Stomach smooth muscle (tissue), 2 donors: ENCODE data around the gene ETV3.
A peak's percentile ranks its signal among the peaks of the same experiment; 100 is the strongest.
"Not testable (repeated sequence)": the region's sequence is repeated elsewhere in the genome, so short reads cannot be mapped to it uniquely, and the experiment has no call there.

Experiments
- H3K27ac ChIP-seq: one replicate; pipeline ENCODE4 v1.7.0; 2013; ENCODE audit warnings: mild to moderate bottlenecking, low read length, inconsistent platforms
- H3K27me3 ChIP-seq, 2 donors: one replicate each; pipeline ENCODE4 v1.7.0; 2013; ENCODE audit warnings: low read length in 2 of 2; ENCODE audit not compliant: insufficient read depth in 2 of 2, control insufficient read depth in 1 of 2
- H3K36me3 ChIP-seq, 2 donors: one replicate each; pipeline ENCODE4 v1.7.0; 2013; ENCODE audit warnings: low read length in 2 of 2; ENCODE audit not compliant: control insufficient read depth in 2 of 2, insufficient read depth in 2 of 2
- H3K4me1 ChIP-seq: one replicate; pipeline ENCODE4 v1.7.0; 2013; ENCODE audit warnings: low read length; ENCODE audit not compliant: control insufficient read depth, insufficient read depth
- H3K4me3 ChIP-seq, 2 donors: one replicate each; pipeline ENCODE4 v1.7.0; 2013; ENCODE audit warnings: low read length in 2 of 2
- H3K9ac ChIP-seq, 2 donors: one replicate each; pipeline ENCODE4 v1.7.0; 2013; ENCODE audit warnings: low read length in 2 of 2, mild to moderate bottlenecking in 1 of 2
- H3K9me3 ChIP-seq, 2 donors: one replicate each; pipeline ENCODE4 v1.7.0; 2013; ENCODE audit warnings: low read length in 2 of 2; ENCODE audit not compliant: control insufficient read depth in 2 of 2
- donor health status: healthy.
- donor health status: Pancreatic carcinoma.

Gene ETV3

DNA sequence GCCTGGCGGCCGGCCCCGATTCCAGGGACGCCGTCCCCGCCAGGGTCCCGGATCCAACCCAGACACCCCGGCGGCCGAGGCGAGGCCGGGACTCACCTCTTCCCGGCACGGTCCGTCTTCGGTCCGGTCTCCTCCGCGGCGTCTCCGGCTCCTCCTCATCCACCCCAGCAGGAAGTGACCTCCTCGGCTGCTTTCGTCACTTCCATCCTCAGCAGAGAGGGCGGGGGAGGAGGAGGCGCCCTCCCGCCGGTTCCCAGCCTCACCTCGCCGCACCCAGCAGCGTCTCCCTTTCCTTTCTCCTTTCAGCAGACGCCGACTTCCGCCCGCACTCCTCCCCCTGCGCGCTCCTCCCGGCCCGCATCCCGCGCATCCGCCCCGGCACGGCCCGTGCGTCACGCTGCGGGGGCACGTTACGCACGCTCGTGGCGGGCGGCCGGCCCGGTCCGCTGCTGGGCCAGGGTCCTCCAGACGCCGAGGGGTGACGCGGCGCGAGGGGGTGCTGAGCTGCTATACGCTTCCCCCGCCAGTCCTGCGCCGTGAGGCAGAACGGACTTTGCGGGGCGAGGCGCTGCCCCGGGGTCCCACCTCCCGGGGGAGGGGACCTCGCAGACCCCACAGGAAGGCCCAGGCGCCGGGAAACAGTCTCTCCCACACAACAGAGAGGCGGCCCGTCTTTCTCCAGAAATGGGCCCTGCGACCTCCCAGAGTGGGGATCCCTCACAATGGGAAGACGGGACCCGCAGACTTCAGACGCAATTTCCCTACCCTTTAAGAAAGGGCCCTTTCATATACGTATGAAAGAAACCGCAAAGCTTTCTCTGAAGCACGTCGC, at the start of gene ETV3:
Gene ETV3 (minus strand): TSS at position 176 of the 832 bp plus-strand sequence. CDS start 2,043 bp downstream, outside the sequence.
- Histone ChIP-seq H3K36me3 (peaks cover 16 to 22% of the 10 kb centered on the region in 2 donors), H3K9me3 (no peaks in the 10 kb centered on the region), H3K27me3 (no peaks in the 10 kb centered on the region), H3K4me3 (peak within 1 kb of the TSS; percentile 84 to 91), H3K9ac (peak within 1 kb of the TSS; percentile 87 to 95), H3K4me1 (peaks cover 18% of the 10 kb centered on the region), H3K27ac (peak within 1 kb of the TSS; percentile 95)

DNA sequence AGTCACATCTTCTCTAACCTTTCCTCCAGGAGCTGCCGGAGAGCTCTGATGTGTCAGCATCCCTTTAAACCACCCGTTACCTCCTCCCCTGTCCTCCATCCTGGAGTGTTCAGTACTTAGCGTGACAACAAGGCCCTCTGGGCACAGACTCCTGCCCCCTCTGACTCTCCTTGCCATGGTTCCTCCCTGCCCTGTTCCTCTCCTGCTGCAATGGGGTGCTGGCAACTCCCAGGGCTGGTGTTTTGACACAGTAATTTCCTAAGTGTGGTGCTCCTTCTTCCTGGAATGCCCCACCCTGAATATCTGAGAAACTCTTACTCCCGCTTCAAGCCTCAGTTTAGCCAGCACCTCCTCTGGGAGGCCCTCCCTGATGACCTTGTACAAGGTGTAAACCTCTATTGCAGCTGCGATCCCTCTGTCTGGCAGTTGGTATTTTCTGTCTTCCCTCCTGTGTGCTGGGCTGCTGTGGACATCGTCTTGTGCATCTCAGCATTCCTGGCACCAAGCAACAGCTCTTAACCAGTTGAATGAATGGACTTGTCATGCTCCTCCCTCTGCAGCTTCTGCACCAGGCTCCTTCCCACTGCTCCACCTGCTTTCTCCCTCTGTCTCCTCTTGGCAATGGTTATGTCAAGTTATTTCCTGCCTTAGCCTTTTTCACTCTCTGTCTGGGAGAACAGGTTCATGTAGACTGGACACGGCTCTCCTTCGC, 48.2 kb upstream of the ETV3 start:
- no peaks in the 10 kb centered on the region for H3K4me1 ChIP-seq
- H3K9ac ChIP-seq = no peak overlapping the region
- H3K9me3 ChIP-seq = no peaks in the 10 kb centered on the region
- no peak overlapping the region for H3K4me3 ChIP-seq
- peaks cover 7% of the 10 kb centered on the region in 2 donors for H3K27me3 ChIP-seq
- H3K27ac ChIP-seq = no peak overlapping the region
- no peaks in the 10 kb centered on the region for H3K36me3 ChIP-seq

DNA sequence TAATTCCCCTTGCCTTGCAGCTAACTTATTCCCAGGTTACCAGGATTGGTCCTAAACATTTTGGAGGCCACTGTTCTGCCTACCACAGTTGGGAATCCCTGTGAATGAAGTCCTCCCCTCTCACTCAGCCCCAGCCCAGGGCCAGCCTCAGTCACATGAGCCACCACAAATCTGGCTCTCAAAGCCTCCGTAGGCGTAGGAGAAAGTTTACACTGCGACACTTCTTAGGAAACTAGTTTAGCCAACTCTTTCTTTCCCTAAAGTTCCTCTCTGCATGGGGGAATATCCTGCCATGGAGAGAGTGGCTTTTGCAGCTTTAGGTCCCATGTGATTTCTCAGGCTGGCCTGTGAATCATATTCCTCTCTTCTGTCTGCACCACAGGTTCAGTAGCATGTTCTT, 45.7 kb upstream of the ETV3 start:
- H3K9ac ChIP-seq = no peak overlapping the region
- no peak overlapping the region for H3K27ac ChIP-seq
- no peaks in the 10 kb centered on the region for H3K36me3 ChIP-seq
- H3K27me3 ChIP-seq = peaks cover 7% of the 10 kb centered on the region in 2 donors
- H3K4me1 ChIP-seq = no peaks in the 10 kb centered on the region
- H3K4me3 ChIP-seq = no peak overlapping the region
- no peaks in the 10 kb centered on the region for H3K9me3 ChIP-seq

DNA sequence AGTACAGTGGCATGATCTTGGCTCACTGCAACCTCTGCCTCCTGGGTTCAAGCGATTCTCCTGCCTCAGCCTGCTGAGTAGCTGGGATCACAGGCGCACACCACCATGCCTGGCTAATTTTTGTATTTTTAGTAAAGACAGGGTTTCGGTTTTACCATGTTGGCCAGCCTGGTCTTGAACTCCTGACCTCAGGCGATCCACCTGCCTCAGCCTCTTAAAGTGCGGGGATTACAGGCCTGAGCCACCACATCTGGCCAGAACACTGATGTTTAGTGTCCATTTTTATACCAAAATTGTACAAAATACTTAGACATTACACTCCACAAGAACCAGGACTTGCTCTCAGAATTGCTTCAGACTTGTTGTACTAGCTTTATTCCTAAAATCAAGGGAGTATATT, 44.2 kb upstream of the ETV3 start:
- H3K27me3 ChIP-seq, H3K27ac ChIP-seq, H3K36me3 ChIP-seq, H3K4me1 ChIP-seq, H3K9me3 ChIP-seq, H3K9ac ChIP-seq, H3K4me3 ChIP-seq: not testable (repeated sequence)

DNA sequence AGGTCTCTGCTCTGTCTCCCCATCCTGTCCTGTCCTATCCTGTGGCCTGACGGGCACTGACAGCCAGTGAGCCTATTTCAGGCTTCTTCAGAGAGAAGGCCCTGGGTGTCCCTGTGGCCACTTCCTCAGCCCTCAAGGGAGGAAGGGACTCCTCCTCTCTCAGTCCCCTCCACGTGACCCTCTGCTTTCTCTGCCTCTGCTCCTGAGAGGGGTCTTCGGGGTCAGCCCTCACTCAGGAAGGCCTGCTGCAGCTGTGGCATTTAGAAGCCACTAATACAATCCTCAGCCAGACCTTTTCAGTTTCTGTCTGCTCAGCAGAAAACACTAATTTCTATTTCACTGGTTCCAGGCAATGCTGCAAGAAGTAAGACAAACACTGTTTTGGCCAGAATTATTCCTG, 43.6 kb upstream of the ETV3 start:
- H3K27ac ChIP-seq = no peak overlapping the region
- H3K27me3 ChIP-seq = peaks cover 7% of the 10 kb centered on the region in 2 donors
- H3K9ac ChIP-seq = no peak overlapping the region
- no peaks in the 10 kb centered on the region for H3K4me1 ChIP-seq
- no peaks in the 10 kb centered on the region for H3K9me3 ChIP-seq
- H3K4me3 ChIP-seq = no peak overlapping the region
- H3K36me3 ChIP-seq = no peaks in the 10 kb centered on the region

DNA sequence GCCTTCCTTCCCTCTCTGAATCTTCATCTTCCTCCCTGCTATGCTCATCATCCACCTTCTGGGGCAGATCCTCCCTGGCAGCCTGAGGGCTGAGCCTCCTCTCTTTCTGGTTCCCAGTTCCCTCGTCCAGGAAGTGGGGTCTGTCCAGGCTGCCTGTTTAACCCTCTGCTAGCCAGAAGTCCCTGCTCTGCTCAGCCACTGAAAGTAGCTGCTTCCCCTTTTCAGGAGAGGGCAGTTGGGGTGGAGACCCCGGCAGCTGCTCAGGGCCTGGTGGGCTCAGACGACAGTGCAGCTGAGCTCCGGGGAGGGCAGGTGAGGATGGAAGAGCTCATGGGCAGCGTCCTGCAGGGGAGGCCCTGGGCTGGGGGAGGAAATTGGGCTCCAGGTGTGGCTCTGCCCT, 43.1 kb upstream of the ETV3 start:
- Histone ChIP-seq H3K36me3 (no peaks in the 10 kb centered on the region), H3K4me1 (no peaks in the 10 kb centered on the region), H3K9me3 (no peaks in the 10 kb centered on the region), H3K4me3 (no peak overlapping the region), H3K27me3 (peaks cover 5 to 7% of the 10 kb centered on the region in 2 donors), H3K27ac (no peak overlapping the region), H3K9ac (no peak overlapping the region)

DNA sequence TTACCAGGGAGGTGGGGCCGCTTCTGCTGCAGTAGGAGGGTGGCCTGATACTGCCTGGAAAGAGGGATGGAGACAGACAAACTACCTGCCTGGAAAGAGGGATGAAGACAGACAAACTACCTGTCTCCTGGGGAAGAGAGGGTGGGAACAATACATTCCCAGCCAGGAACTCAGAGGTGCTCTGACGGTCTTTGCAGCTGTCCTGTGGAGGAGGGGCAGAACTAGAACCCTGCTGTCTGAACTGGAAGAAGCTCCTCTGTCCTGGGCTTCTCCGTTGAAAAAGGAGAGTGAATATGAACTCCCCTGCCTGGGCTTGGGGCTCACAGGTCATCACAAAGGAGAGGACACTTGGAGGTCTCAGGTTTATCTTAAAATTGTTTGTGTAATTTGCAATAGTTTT, 40.3 kb upstream of the ETV3 start:
- H3K4me3 ChIP-seq = no peak overlapping the region
- no peaks in the 10 kb centered on the region for H3K4me1 ChIP-seq
- H3K27ac ChIP-seq = no peak overlapping the region

DNA sequence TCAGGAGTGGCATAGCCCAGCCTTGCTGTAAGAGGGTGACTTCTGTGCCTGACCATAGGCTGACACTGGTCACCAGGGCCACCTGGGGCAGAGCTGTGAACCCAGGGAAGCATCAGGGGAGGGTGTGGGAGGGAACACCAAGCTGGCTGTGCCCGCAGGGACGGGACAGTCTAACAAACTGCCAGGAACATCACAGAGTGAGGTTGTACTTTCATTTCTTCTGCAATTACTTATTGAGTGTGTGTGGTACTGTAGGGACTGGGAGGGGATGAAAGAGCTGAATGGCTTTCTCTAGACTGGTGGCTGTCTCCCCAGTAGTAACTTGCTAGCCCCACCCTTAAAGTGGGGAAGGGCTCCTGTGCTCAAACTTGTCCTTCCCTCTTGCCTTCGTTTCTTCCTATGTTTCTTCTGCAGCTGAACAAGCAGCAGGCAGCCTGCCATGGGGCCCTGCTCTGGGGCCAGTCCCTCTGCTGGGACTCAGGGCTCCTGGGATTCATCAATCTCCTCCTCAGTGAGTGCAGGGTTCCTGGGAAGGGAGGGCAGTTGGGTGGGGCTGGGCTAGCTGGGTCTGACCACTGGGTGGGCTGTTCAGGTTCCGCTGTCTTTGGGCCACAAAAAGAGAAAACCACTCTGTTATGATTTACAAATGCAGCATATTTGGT, 39.7 kb upstream of the ETV3 start:
- H3K4me3 ChIP-seq = no peak overlapping the region
- peaks cover 0 to 3% of the 10 kb centered on the region in 2 donors for H3K27me3 ChIP-seq
- no peaks in the 10 kb centered on the region for H3K36me3 ChIP-seq
- no peaks in the 10 kb centered on the region for H3K9me3 ChIP-seq
- H3K9ac ChIP-seq = no peak overlapping the region
- no peak overlapping the region for H3K27ac ChIP-seq
- no peaks in the 10 kb centered on the region for H3K4me1 ChIP-seq

More for the DNA sequence above, 40.3 kb upstream of the ETV3 start:
- Histone ChIP-seq H3K9ac (no peak overlapping the region), H3K9me3 (no peaks in the 10 kb centered on the region), H3K36me3 (no peaks in the 10 kb centered on the region), H3K27me3 (peaks cover 0 to 3% of the 10 kb centered on the region in 2 donors)

DNA sequence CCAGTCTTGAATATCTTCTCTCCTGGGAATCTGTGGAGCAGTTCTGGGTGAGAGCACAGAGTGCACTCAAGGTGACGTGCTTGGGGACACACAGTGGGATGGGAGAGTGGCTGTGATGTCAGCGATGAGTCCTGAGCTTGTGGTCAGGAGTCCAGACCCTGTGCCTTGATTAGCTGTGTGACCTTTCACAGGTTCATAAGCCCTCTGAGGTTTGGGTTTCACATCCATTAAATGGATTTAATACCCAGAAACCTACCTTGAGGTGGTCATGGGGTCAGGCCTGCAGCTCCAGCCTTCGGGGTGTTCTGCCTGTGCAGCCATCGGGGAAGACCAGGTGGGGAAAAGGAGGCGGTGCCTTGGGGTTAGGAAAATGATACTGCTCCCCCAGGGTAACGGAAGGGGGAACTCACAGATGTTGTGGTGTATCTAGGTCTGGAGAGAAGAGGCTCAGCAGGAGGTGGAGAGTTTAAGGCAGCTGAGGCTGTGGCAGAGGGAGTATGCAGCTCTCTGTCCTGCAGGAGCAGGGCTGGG, 38.5 kb upstream of the ETV3 start:
- no peaks in the 10 kb centered on the region for H3K36me3 ChIP-seq
- H3K27ac ChIP-seq = no peak overlapping the region
- H3K9me3 ChIP-seq = no peaks in the 10 kb centered on the region
- H3K9ac ChIP-seq = no peak overlapping the region
- H3K4me1 ChIP-seq = no peaks in the 10 kb centered on the region
- no peak overlapping the region for H3K4me3 ChIP-seq
- peaks cover 0 to 3% of the 10 kb centered on the region in 2 donors for H3K27me3 ChIP-seq

DNA sequence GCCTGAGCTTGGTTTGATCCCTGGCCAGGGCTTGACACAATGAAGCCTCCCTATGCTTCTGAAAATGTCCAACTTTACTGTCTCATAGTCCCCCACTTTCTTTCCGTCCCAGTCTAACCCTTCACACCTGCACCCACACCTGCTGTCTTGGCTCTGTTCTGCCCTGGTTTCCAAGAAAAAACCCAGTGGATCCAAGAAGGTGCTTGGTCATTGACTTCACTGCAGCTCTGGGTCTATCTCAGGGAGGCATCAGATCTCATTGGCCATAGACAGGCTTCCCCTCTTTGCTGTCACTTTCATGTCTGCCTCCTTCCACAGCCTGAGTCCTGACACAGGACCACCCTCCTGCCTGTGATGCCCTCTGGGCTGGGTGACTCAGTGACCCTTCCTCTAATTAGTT, 37.8 kb upstream of the ETV3 start:
- H3K27ac ChIP-seq = no peak overlapping the region
- no peak overlapping the region for H3K9ac ChIP-seq
- peaks cover 0 to 3% of the 10 kb centered on the region in 2 donors for H3K27me3 ChIP-seq
- no peaks in the 10 kb centered on the region for H3K4me1 ChIP-seq
- H3K4me3 ChIP-seq = no peak overlapping the region
- no peaks in the 10 kb centered on the region for H3K36me3 ChIP-seq
- no peaks in the 10 kb centered on the region for H3K9me3 ChIP-seq
